Tibial nerve (tissue), 4 donors: ENCODE measurements around the gene CFAP54.

Experiments used
- CTCF ChIP-seq, 5 experiments: fragments of 200-600 bp in 3 of 5; fragments of 450-650 bp in 2 of 5; sonication (generic) in 3 of 5; IDR thresholded peaks; one replicate each; pipeline ENCODE4 v1.5.1; 2016 to 2019; ENCODE audit warnings: antibody characterized with exemption in 5 of 5, mild to moderate bottlenecking in 3 of 5, moderate library complexity in 2 of 5
- EP300 ChIP-seq, 2 donors: sonication (generic); formaldehyde crosslinking; IDR thresholded peaks; one replicate each; pipeline ENCODE4 v1.6.1; 2017; ENCODE audit warnings: antibody characterized with exemption in 2 of 2, mild to moderate bottlenecking in 1 of 2

- TF ChIP-seq CTCF (IDR thresholded peaks at IDR 0.05) = no peak
- no peak for TF ChIP-seq EP300 (IDR thresholded peaks at IDR 0.05)
These were observed 212.5 kb downstream of the CFAP54 start for GRCh38 chr12:96701856-96702255.
